Mesothelial cell of epicardium (in vitro differentiated cells): ENCODE measurements around the gene HSP90AB1. TPM values are rescaled to one million over a fixed set of nuclear protein-coding genes. Genes with fewer than 3 reads are reported as not detected.

Experiments
- DNase-seq, 2 experiments: peaks; one replicate each; pipeline ENCODE4 v3.0.0; 2021; ENCODE audit warnings: low spot score in 2 of 2; ENCODE audit not compliant: unreplicated experiment in 2 of 2
- H3K27ac Mint-ChIP-seq: 2 replicates; pipeline ENCODE4 v1.8.0; 2021; ENCODE audit warnings: mixed read lengths
- H3K27me3 Mint-ChIP-seq: 2 replicates; pipeline ENCODE4 v1.8.0; 2021; ENCODE audit warnings: low read depth, mixed read lengths
- H3K36me3 Mint-ChIP-seq: 2 replicates; pipeline ENCODE4 v1.8.0; 2021; ENCODE audit warnings: mixed read lengths
- H3K4me1 Mint-ChIP-seq: 2 replicates; pipeline ENCODE4 v1.8.0; 2021; ENCODE audit warnings: mixed read lengths
- H3K4me3 Mint-ChIP-seq: 2 replicates; pipeline ENCODE4 v1.8.0; 2021; ENCODE audit warnings: mild to moderate bottlenecking, moderate library complexity, mixed read lengths
- H3K9me3 Mint-ChIP-seq: 2 replicates; pipeline ENCODE4 v1.8.0; 2021; ENCODE audit warnings: mixed read lengths
- total RNA-seq: library from RNA; stranded (reverse); gene quantifications from 3 replicates; pipeline ENCODE4 v1.2.1, GENCODE V29; 2021
- TF ChIP-seq, protein P1 (sequence below): fragments of 200-600 bp; sonication (generic); IDR thresholded peaks from one replicate; pipeline ENCODE4 v1.5.0; 2021; ENCODE audit warnings: antibody characterized with exemption; ENCODE audit not compliant: unreplicated experiment

The HSP90AB1 gene
- total RNA-seq, 1 donor from 2014 or later = 992 TPM

DNA sequence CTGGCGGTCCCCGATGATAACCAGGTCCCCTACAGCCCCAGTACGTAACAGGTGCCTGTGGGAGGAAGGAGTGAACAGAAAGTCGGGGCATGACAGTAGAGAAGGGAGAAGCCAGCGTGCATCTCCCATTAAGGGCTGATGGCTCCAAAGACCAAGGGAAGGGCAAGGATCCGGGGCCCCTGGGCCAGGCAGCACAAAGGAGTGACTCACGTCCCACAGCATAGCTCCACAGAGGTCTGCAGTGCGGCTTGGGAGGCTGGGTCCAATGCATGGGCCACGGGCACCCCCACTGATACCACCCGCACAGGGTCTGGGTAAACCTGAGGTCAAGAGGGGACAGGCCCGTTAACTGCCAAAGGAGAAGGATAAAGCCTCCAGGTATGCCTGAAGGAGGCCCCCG lies 56.0 kb downstream of the HSP90AB1 start:
- Mint-ChIP-seq H3K9me3 (no peaks in the 10 kb centered on the region), H3K4me3 (no peak overlapping the region), H3K27ac (no peak overlapping the region), H3K4me1 (peaks cover under 1% of the 10 kb centered on the region), H3K27me3 (peaks cover 15% of the 10 kb centered on the region), H3K36me3 (peaks cover 23% of the 10 kb centered on the region)
- TF ChIP-seq, protein P1, sequence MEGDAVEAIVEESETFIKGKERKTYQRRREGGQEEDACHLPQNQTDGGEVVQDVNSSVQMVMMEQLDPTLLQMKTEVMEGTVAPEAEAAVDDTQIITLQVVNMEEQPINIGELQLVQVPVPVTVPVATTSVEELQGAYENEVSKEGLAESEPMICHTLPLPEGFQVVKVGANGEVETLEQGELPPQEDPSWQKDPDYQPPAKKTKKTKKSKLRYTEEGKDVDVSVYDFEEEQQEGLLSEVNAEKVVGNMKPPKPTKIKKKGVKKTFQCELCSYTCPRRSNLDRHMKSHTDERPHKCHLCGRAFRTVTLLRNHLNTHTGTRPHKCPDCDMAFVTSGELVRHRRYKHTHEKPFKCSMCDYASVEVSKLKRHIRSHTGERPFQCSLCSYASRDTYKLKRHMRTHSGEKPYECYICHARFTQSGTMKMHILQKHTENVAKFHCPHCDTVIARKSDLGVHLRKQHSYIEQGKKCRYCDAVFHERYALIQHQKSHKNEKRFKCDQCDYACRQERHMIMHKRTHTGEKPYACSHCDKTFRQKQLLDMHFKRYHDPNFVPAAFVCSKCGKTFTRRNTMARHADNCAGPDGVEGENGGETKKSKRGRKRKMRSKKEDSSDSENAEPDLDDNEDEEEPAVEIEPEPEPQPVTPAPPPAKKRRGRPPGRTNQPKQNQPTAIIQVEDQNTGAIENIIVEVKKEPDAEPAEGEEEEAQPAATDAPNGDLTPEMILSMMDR = no peak
- no peak for DNase-seq

Other genes starting within 250 kb of the HSP90AB1 start
- 46.9 to 50.9 TPM (median 49.5 TPM) in 3 replicates for gene MRPL14, start 119.6 kb upstream of the HSP90AB1 start, total RNA-seq
- gene TMEM63B, start 119.5 kb upstream of the HSP90AB1 start, total RNA-seq = 44.7 to 54.9 TPM (median 49.3 TPM) in 3 replicates
- gene CAPN11, start 88.3 kb upstream of the HSP90AB1 start, total RNA-seq = not detected in 3 replicates
- not detected in 3 replicates for gene MYMX, start 30.2 kb upstream of the HSP90AB1 start, total RNA-seq
- gene SLC29A1, start 23.5 kb upstream of the HSP90AB1 start, total RNA-seq = 13.2 to 13.9 TPM (median 13.9 TPM) in 3 replicates
- 33.4 to 38.2 TPM (median 37.1 TPM) in 3 replicates for gene SLC35B2, start 10.4 kb downstream of the HSP90AB1 start, total RNA-seq
- gene NFKBIE, start 18.4 kb downstream of the HSP90AB1 start, total RNA-seq = 8.9 to 9.7 TPM (median 9.2 TPM) in 3 replicates
- gene TMEM151B, start 23.3 kb downstream of the HSP90AB1 start, total RNA-seq = 0.45 to 0.80 TPM (median 0.56 TPM) in 3 replicates
- 31.6 to 33.5 TPM (median 33.4 TPM) in 3 replicates for gene AARS2, start 66.2 kb downstream of the HSP90AB1 start, total RNA-seq
- gene SPATS1, start 95.5 kb downstream of the HSP90AB1 start, total RNA-seq = not detected in 3 replicates
- gene CDC5L, start 140.6 kb downstream of the HSP90AB1 start, total RNA-seq = 25.6 to 26.0 TPM (median 25.7 TPM) in 3 replicates